GM12873 (cell line): ENCODE data around the gene ARHGAP26.

Experiments
- CTCF ChIP-seq: IDR thresholded peaks from 2 replicates; pipeline ENCODE4 v1.5.1; 2012; ENCODE audit warnings: low read depth, mild to moderate bottlenecking, moderate library complexity, low read length, control low read depth; ENCODE audit not compliant: insufficient read depth; ENCODE audit errors: missing control alignments

ARHGAP26 gene

GRCh38 chr5:142770650-142771609 is 753 bp downstream of the ARHGAP26 start:
- TF ChIP-seq CTCF: no peak

- TF ChIP-seq CTCF: no peak
Measured at GRCh38 chr5:142771666-142772065, 1.5 kb downstream of the ARHGAP26 start.

GRCh38 chr5:142772446-142773293 is 2.5 kb downstream of the ARHGAP26 start:
- no peak for TF ChIP-seq CTCF

GRCh38 chr5:142777099-142777498 is 6.9 kb downstream of the ARHGAP26 start:
- TF ChIP-seq CTCF: no peak

GRCh38 chr5:142777850-142778249 is 7.7 kb downstream of the ARHGAP26 start:
- no peak for TF ChIP-seq CTCF

- no peak for TF ChIP-seq CTCF
Measured at GRCh38 chr5:142779163-142779840, 9.1 kb downstream of the ARHGAP26 start.

- no peak for TF ChIP-seq CTCF
Measured at GRCh38 chr5:142780871-142781270, 10.7 kb downstream of the ARHGAP26 start.
